Activated CD8-positive, alpha-beta T cell treated with anti-CD3 and anti-CD28 coated beads, Interleukin-2, amount 10 ng/mL, durations not matched to agents 7 days and 5 days (primary cell): Measurements from ENCODE around the gene RETSAT. TPM values are rescaled to one million over a fixed set of nuclear protein-coding genes. Genes with fewer than 3 reads are reported as not detected.
"Not testable (repeated sequence)": the region's sequence is repeated elsewhere in the genome, so short reads cannot be mapped to it uniquely, and the experiment has no call there.

Source experiments
- ATAC-seq: fragments of 150-1000 bp; cut with Tn5 transposase; one replicate; pipeline ENCODE4 v1.10.0; 2021; ENCODE audit warnings: moderate library complexity
- CTCF ChIA-PET: fragments of 350-600 bp; sonication (Branson Sonifier 250); formaldehyde crosslinking; loops from one replicate; lab custom pipeline; 2021; ENCODE audit warnings: antibody characterized with exemption; lab: Charles Lee
- POLR2A ChIA-PET: fragments of 350-600 bp; sonication (Branson Sonifier 250); formaldehyde crosslinking; loops from one replicate; lab custom pipeline; 2021; ENCODE audit warnings: antibody characterized with exemption; lab: Charles Lee
- DNase-seq: peaks from one replicate; pipeline ENCODE4 v3.0.0-alpha.2; 2020
- H3K27ac Mint-ChIP-seq: one replicate; pipeline ENCODE4 v1.8.0; 2021; ENCODE audit warnings: mild to moderate bottlenecking, mixed read lengths
- H3K27me3 Mint-ChIP-seq: one replicate; pipeline ENCODE4 v1.8.0; 2021; ENCODE audit warnings: low read depth, mixed read lengths
- H3K36me3 Mint-ChIP-seq: one replicate; pipeline ENCODE4 v1.8.0; 2021; ENCODE audit warnings: low read depth, mixed read lengths
- H3K4me1 Mint-ChIP-seq: one replicate; pipeline ENCODE4 v1.8.0; 2021; ENCODE audit warnings: low read depth, mixed read lengths
- H3K4me3 Mint-ChIP-seq: one replicate; pipeline ENCODE4 v1.8.0; 2021; ENCODE audit warnings: mild to moderate bottlenecking, mixed read lengths
- H3K9me3 Mint-ChIP-seq: one replicate; pipeline ENCODE4 v1.8.0; 2022; ENCODE audit warnings: mixed read lengths; ENCODE audit not compliant: insufficient read depth
- total RNA-seq, 2 experiments: library from RNA; stranded (reverse); gene quantifications; one replicate each; pipeline ENCODE4 v1.2.3, GENCODE V29; 2021

The RETSAT gene
- total RNA-seq, 2 experiments from 2014 or later, result 27.8 to 28.4 TPM

- H3K27me3 Mint-ChIP-seq, result no peaks in the 10 kb centered on the region
- no peak overlapping the region for H3K4me3 Mint-ChIP-seq
- ChIA-PET CTCF (interaction anchor here (4.2 kb wide), 1 partner anchor 25 kb away, joined by 24 read pairs; no protein-coding TSS in a partner anchor), POLR2A (interaction anchor here (0.6 kb wide), 1 partner anchor 662 kb away, joined by 3 read pairs; no protein-coding TSS in a partner anchor)
- no peak overlapping the region for H3K27ac Mint-ChIP-seq
- H3K4me1 Mint-ChIP-seq, result peaks cover 21% of the 10 kb centered on the region
- ATAC-seq (no peak), DNase-seq (no peak)
- peaks cover 48% of the 10 kb centered on the region for H3K36me3 Mint-ChIP-seq
- H3K9me3 Mint-ChIP-seq, result no peaks in the 10 kb centered on the region
Observed at GRCh38 chr2:85394976-85395375, 40.6 kb upstream of the RETSAT start.

GRCh38 chr2:85394261-85394681 lies 39.9 kb upstream of the RETSAT start:
- DNase-seq, result no peak
- ChIA-PET CTCF (interaction anchor here (2.4 to 4.2 kb wide), 2 partner anchors 25 to 157 kb away, joined by 16 to 24 read pairs; no protein-coding TSS in a partner anchor), POLR2A (interaction anchor here (2.2 kb wide), 1 partner anchor 24 kb away, joined by 5 read pairs; the partner anchor contains the start of gene SH2D6)
- H3K27me3 Mint-ChIP-seq, result no peaks in the 10 kb centered on the region
- no peaks in the 10 kb centered on the region for H3K9me3 Mint-ChIP-seq
- peaks cover 46% of the 10 kb centered on the region for H3K36me3 Mint-ChIP-seq
- no peak for ATAC-seq
- H3K27ac Mint-ChIP-seq, result peak overlapping the region; percentile 30
- H3K4me3 Mint-ChIP-seq, result no peak overlapping the region
- H3K4me1 Mint-ChIP-seq, result peaks cover 21% of the 10 kb centered on the region

GRCh38 chr2:85393836-85394235 lies 39.5 kb upstream of the RETSAT start:
- Mint-ChIP-seq H3K4me3 (no peak overlapping the region), H3K27ac (peak overlapping the region; percentile 30), H3K36me3 (peaks cover 45% of the 10 kb centered on the region), H3K9me3 (no peaks in the 10 kb centered on the region), H3K4me1 (peaks cover 21% of the 10 kb centered on the region), H3K27me3 (no peaks in the 10 kb centered on the region)
- DNase-seq (no peak), ATAC-seq (no peak)
- ChIA-PET POLR2A (interaction anchor here (0.6 to 2.2 kb wide), 3 partner anchors 25 to 274 kb away, joined by 3 to 5 read pairs (median 3); partner anchors contain the start of genes SFTPB and SH2D6), CTCF (interaction anchor here (1.1 to 4.2 kb wide), 5 partner anchors 15 to 158 kb away, joined by 3 to 24 read pairs (median 9); no protein-coding TSS in a partner anchor)

GRCh38 chr2:85390941-85391669 lies 36.8 kb upstream of the RETSAT start:
- peaks cover 32% of the 10 kb centered on the region for H3K36me3 Mint-ChIP-seq
- CTCF ChIA-PET, result interaction anchor here (0.6 to 4.7 kb wide), 11 partner anchors 14 to 165 kb away, joined by 3 to 69 read pairs (median 5); partner anchors contain the start of gene MAT2A
- no peaks in the 10 kb centered on the region for H3K27me3 Mint-ChIP-seq
- DNase-seq, result peak; percentile 82
- no peak overlapping the region for H3K4me3 Mint-ChIP-seq
- peak; percentile 82 for ATAC-seq
- peaks cover 18% of the 10 kb centered on the region for H3K4me1 Mint-ChIP-seq
- no peak overlapping the region for H3K27ac Mint-ChIP-seq
- POLR2A ChIA-PET, result interaction anchor here (1.2 to 1.9 kb wide), 4 partner anchors 64 to 161 kb away, joined by 4 to 10 read pairs (median 6); partner anchors contain the start of genes MAT2A and TGOLN2
- H3K9me3 Mint-ChIP-seq, result no peaks in the 10 kb centered on the region

GRCh38 chr2:85388878-85389538 lies 34.7 kb upstream of the RETSAT start:
- Mint-ChIP-seq H3K36me3 (peaks cover 33% of the 10 kb centered on the region), H3K9me3 (no peaks in the 10 kb centered on the region), H3K4me1 (peaks cover 20% of the 10 kb centered on the region), H3K27me3 (no peaks in the 10 kb centered on the region), H3K27ac (no peak overlapping the region), H3K4me3 (no peak overlapping the region)
- ATAC-seq (no peak), DNase-seq (no peak)
- CTCF ChIA-PET, result interaction anchor here (0.7 to 4.7 kb wide), 6 partner anchors 24 to 163 kb away, joined by 3 to 69 read pairs (median 4); partner anchors contain the start of genes ELMOD3, MAT2A and RETSAT
- POLR2A ChIA-PET, result interaction anchor here (1.9 kb wide), 1 partner anchor 150 kb away, joined by 10 read pairs; the partner anchor contains the start of gene MAT2A

GRCh38 chr2:85387754-85388153 lies 33.4 kb upstream of the RETSAT start:
- Mint-ChIP-seq H3K27ac (no peak overlapping the region), H3K36me3 (peaks cover 35% of the 10 kb centered on the region), H3K9me3 (no peaks in the 10 kb centered on the region), H3K4me1 (peaks cover 14% of the 10 kb centered on the region), H3K4me3 (no peak overlapping the region), H3K27me3 (no peaks in the 10 kb centered on the region)
- ChIA-PET CTCF (interaction anchor here (1.2 to 4.7 kb wide), 2 partner anchors 33 to 164 kb away, joined by 3 to 69 read pairs; partner anchors contain the start of genes ELMOD3 and RETSAT), POLR2A (no interaction called here)
- ATAC-seq (no peak), DNase-seq (no peak)

GRCh38 chr2:85385746-85386145 lies 31.4 kb upstream of the RETSAT start:
- H3K36me3 Mint-ChIP-seq, result peaks cover 39% of the 10 kb centered on the region
- DNase-seq (no peak), ATAC-seq (no peak)
- no peaks in the 10 kb centered on the region for H3K9me3 Mint-ChIP-seq
- H3K4me1 Mint-ChIP-seq, result peaks cover 2% of the 10 kb centered on the region
- POLR2A ChIA-PET, result no interaction called here
- CTCF ChIA-PET, result interaction anchor here (0.7 to 3.1 kb wide), 2 partner anchors 166 to 971 kb away, joined by 5 to 8 read pairs; no protein-coding TSS in a partner anchor
- no peaks in the 10 kb centered on the region for H3K27me3 Mint-ChIP-seq
- peak overlapping the region; percentile 20 for H3K27ac Mint-ChIP-seq
- H3K4me3 Mint-ChIP-seq, result no peak overlapping the region

GRCh38 chr2:85383850-85384249 lies 29.5 kb upstream of the RETSAT start:
- peaks cover 2% of the 10 kb centered on the region for H3K4me1 Mint-ChIP-seq
- H3K4me3 Mint-ChIP-seq, result no peak overlapping the region
- ChIA-PET CTCF (interaction anchor here (1.0 to 3.1 kb wide), 3 partner anchors 37 to 254 kb away, joined by 3 to 8 read pairs (median 4); no protein-coding TSS in a partner anchor), POLR2A (interaction anchor here (0.8 kb wide), 1 partner anchor 27 kb away, joined by 3 read pairs; no protein-coding TSS in a partner anchor)
- no peaks in the 10 kb centered on the region for H3K27me3 Mint-ChIP-seq
- H3K27ac Mint-ChIP-seq, result no peak overlapping the region
- ATAC-seq, result no peak
- H3K9me3 Mint-ChIP-seq, result peaks cover 4% of the 10 kb centered on the region
- peaks cover 48% of the 10 kb centered on the region for H3K36me3 Mint-ChIP-seq
- no peak for DNase-seq

- POLR2A ChIA-PET, result interaction anchor here (0.8 kb wide), 1 partner anchor 26 kb away, joined by 3 read pairs; no protein-coding TSS in a partner anchor
- ATAC-seq, result not testable (repeated sequence)
- H3K36me3 Mint-ChIP-seq, result peaks cover 51% of the 10 kb centered on the region
Observed at GRCh38 chr2:85383151-85383550, 28.8 kb upstream of the RETSAT start.

GRCh38 chr2:85380048-85380447 lies 25.7 kb upstream of the RETSAT start:
- Mint-ChIP-seq H3K4me3 (no peak overlapping the region), H3K27ac (no peak overlapping the region), H3K4me1 (no peaks in the 10 kb centered on the region), H3K27me3 (no peaks in the 10 kb centered on the region), H3K9me3 (peaks cover 4% of the 10 kb centered on the region), H3K36me3 (peaks cover 52% of the 10 kb centered on the region)
- POLR2A ChIA-PET, result no interaction called here
- CTCF ChIA-PET, result no interaction called here
- ATAC-seq (no peak), DNase-seq (no peak)

More at GRCh38 chr2:85383151-85383550, 28.8 kb upstream of the RETSAT start:
- CTCF ChIA-PET, result interaction anchor here (1.0 to 1.7 kb wide), 3 partner anchors 14 to 38 kb away, joined by 3 to 4 read pairs (median 3); no protein-coding TSS in a partner anchor
- not testable (repeated sequence) for DNase-seq, H3K4me1 Mint-ChIP-seq, H3K27me3 Mint-ChIP-seq, H3K27ac Mint-ChIP-seq, H3K4me3 Mint-ChIP-seq, H3K9me3 Mint-ChIP-seq

- Mint-ChIP-seq H3K27me3 (no peaks in the 10 kb centered on the region), H3K4me1 (no peaks in the 10 kb centered on the region), H3K4me3 (no peak overlapping the region), H3K36me3 (peaks cover 49% of the 10 kb centered on the region), H3K27ac (no peak overlapping the region), H3K9me3 (peaks cover 4% of the 10 kb centered on the region)
- ChIA-PET CTCF (interaction anchor here (1.0 kb wide), 1 partner anchor 8 kb away, joined by 3 read pairs; no protein-coding TSS in a partner anchor), POLR2A (no interaction called here)
- ATAC-seq (no peak), DNase-seq (no peak)
Observed at GRCh38 chr2:85378257-85378656, 23.9 kb upstream of the RETSAT start.
